Measurements from ENCODE around the gene TMEM212. TPM values are rescaled to one million over a fixed set of nuclear protein-coding genes. Genes with fewer than 3 reads are reported as not detected.

The TMEM212 gene
- total and polyA plus RNA-seq, 2 of the 13 experiments (the other 11 are each of a cell fraction or from before 2014, with no cell fraction given) = not detected

GRCh38 chr3:171842864-171843518, at the start of gene TMEM212 (continued):
- TF ChIP-seq FOXA1 (IDR thresholded peaks at IDR 0.05) = no peak
- peak; percentile 86 for TF ChIP-seq FOXA1 (CRISPR knock-in tag; IDR thresholded peaks at IDR 0.05)
- peak; percentile 63 for TF ChIP-seq HDAC2 (CRISPR knock-in tag; IDR thresholded peaks at IDR 0.05)
- TF ChIP-seq, protein P1, sequence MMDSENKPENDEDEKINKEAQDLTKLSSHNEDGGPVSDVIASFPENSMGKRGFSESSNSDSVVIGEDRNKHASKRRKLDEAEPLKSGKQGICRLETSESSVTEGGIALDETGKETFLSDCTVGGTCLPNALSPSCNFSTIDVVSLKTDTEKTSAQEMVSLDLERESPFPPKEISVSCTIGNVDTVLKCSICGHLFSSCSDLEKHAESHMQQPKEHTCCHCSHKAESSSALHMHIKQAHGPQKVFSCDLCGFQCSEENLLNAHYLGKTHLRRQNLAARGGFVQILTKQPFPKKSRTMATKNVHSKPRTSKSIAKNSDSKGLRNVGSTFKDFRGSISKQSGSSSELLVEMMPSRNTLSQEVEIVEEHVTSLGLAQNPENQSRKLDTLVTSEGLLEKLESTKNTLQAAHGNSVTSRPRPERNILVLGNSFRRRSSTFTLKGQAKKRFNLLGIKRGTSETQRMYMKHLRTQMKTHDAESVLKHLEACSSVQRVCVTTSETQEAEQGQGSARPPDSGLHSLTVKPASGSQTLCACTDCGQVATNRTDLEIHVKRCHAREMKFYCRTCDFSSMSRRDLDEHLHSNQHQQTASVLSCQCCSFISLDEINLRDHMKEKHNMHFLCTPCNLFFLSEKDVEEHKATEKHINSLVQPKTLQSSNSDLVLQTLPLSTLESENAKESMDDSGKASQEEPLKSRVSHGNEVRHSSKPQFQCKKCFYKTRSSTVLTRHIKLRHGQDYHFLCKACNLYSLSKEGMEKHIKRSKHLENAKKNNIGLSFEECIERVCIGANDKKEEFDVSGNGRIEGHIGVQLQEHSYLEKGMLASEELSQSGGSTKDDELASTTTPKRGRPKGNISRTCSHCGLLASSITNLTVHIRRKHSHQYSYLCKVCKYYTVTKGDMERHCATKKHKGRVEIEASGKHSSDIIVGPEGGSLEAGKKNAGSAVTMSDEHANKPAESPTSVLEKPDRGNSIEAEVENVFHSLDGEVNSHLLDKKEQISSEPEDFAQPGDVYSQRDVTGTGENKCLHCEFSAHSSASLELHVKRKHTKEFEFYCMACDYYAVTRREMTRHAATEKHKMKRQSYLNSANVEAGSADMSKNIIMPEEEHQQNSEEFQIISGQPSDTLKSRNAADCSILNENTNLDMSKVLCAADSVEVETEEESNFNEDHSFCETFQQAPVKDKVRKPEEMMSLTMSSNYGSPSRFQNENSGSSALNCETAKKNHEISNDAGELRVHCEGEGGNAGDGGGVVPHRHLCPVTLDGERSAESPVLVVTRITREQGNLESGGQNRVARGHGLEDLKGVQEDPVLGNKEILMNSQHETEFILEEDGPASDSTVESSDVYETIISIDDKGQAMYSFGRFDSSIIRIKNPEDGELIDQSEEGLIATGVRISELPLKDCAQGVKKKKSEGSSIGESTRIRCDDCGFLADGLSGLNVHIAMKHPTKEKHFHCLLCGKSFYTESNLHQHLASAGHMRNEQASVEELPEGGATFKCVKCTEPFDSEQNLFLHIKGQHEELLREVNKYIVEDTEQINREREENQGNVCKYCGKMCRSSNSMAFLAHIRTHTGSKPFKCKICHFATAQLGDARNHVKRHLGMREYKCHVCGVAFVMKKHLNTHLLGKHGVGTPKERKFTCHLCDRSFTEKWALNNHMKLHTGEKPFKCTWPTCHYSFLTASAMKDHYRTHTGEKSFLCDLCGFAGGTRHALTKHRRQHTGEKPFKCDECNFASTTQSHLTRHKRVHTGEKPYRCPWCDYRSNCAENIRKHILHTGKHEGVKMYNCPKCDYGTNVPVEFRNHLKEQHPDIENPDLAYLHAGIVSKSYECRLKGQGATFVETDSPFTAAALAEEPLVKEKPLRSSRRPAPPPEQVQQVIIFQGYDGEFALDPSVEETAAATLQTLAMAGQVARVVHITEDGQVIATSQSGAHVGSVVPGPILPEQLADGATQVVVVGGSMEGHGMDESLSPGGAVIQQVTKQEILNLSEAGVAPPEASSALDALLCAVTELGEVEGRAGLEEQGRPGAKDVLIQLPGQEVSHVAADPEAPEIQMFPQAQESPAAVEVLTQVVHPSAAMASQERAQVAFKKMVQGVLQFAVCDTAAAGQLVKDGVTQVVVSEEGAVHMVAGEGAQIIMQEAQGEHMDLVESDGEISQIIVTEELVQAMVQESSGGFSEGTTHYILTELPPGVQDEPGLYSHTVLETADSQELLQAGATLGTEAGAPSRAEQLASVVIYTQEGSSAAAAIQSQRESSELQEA (CRISPR knock-in tag; IDR thresholded peaks at IDR 0.05; ENCODE audit: not compliant biosample characterization) = no peak
- TF ChIP-seq NR2F6 (IDR thresholded peaks at IDR 0.05) = peak; percentile 39; the same call in 1 of the 2 replicates
- peak; percentile 39; the same call in 1 of the 2 replicates for TF ChIP-seq NR2F6 (CRISPR knock-in tag; IDR thresholded peaks at IDR 0.05)

All from HepG2 (cell line).